Measurements from ENCODE around the gene LIX1L. TPM values are rescaled to one million over a fixed set of nuclear protein-coding genes. Genes with fewer than 3 reads are reported as not detected.

LIX1L gene
- polyA plus RNA-seq, 1 donor (not counting 4 experiments of a cell fraction or from before 2014, with no cell fraction given) = 20.0 TPM

DNA sequence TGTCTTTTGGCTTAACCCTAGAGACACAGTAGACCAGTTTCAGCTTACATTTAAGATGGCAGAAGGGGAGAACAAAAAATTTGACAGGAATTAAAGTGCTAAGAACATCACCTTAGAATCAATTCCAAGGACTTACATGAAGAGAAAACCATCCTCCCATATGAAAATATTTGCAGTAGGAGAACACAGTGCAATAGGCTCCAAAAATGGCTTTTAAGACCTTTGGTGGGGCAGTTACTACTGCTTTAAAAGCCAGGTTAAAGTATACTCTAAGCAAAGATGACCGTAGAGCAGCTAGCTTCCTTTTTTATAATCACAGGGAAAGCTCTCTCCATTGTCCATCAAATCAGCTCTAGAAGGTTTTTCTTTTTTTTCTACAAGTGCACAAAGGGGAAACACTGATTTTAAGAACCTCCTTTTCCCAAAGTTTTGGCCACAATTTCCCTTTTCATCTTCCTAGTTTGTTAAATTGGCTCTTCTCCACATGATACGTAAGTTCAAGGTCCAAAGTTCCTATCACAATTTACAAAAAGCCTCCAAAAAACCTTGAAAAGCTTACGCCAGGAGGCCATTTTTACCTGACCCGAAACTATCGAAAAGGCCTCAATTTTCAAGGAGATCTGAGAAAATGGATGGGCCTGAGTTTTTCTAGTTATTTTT, 35.3 kb upstream of the LIX1L start:
- no peak for FAIRE-seq
- H3K4me1 ChIP-seq (ENCODE audit: control insufficient read depth, extremely low read depth, insufficient read depth, low read length) = peaks cover 33% of the 10 kb centered on the region
- dilution Hi-C loops (cut with MboI; ENCODE audit: extremely low pct_ligation_motif_present, low sequenced_read_pairs) = no loop called here
- H4K20me1 ChIP-seq (ENCODE audit: control insufficient read depth, extremely low read depth, insufficient read depth, low read length) = no peaks in the 10 kb centered on the region
- peaks cover 8% of the 10 kb centered on the region for H3K79me2 ChIP-seq (ENCODE audit: control insufficient read depth, insufficient read depth, low read length)
- H3K9me3 ChIP-seq (ENCODE audit: control insufficient read depth, low read depth, low read length) = no peaks in the 10 kb centered on the region
- no peaks in the 10 kb centered on the region for H3K9me1 ChIP-seq (ENCODE audit: control insufficient read depth, extremely low read depth, insufficient read depth, low read length)
- peak overlapping the region; percentile 97 for H3K4me2 ChIP-seq (ENCODE audit: control insufficient read depth, extremely low read depth, insufficient read depth, low read depth, low read length)
- H3K9ac ChIP-seq (ENCODE audit: control insufficient read depth, extremely low read depth, insufficient read depth, low read length) = no peak overlapping the region
- TF ChIP-seq EZH2 (IDR thresholded peaks at IDR 0.05; ENCODE audit: low read length) (no peak), CTCF (optimal IDR thresholded peaks at IDR 0.05 in 1 of 3, IDR thresholded peaks at IDR 0.05 in 1 of 3, conservative IDR thresholded peaks at IDR 0.05 in 1 of 3; ENCODE audit: extremely low read depth in 1 of 3, insufficient read depth in 2 of 3, low read length in 3 of 3) (no peak)
- DNase-seq (ENCODE audit: low read depth, low spot score) = no peak
- no peak overlapping the region for H3K4me3 ChIP-seq (ENCODE audit: control insufficient read depth in 2 of 3, extremely low read depth in 1 of 3, insufficient read depth in 2 of 3, low read depth in 1 of 3, low read length in 3 of 3)
- no peaks in the 10 kb centered on the region for H3K27me3 ChIP-seq (ENCODE audit: control insufficient read depth, extremely low read depth, insufficient read depth, low read length)
- H2AFZ ChIP-seq (ENCODE audit: control insufficient read depth, low read length) = no peak overlapping the region
- no peak overlapping the region for H3K27ac ChIP-seq (ENCODE audit: control insufficient read depth, insufficient read depth, low read length)
- H3K36me3 ChIP-seq (ENCODE audit: control insufficient read depth in 2 of 2, extremely low read depth in 1 of 2, insufficient read depth in 2 of 2, low read length in 2 of 2) = peaks cover 13 to 18% of the 10 kb centered on the region in 2 experiments

GRCh38 chr1:145992502-145992936, 34.7 kb upstream of the LIX1L start:
- Histone ChIP-seq H3K4me1 (ENCODE audit: control insufficient read depth, extremely low read depth, insufficient read depth, low read length) (peaks cover 27% of the 10 kb centered on the region), H3K9me3 (ENCODE audit: control insufficient read depth, low read depth, low read length) (no peaks in the 10 kb centered on the region), H3K27ac (ENCODE audit: control insufficient read depth, insufficient read depth, low read length) (no peak overlapping the region), H3K36me3 (ENCODE audit: control insufficient read depth in 2 of 2, extremely low read depth in 1 of 2, insufficient read depth in 2 of 2, low read length in 2 of 2) (peaks cover 13 to 18% of the 10 kb centered on the region in 2 experiments), H3K4me3 (ENCODE audit: control insufficient read depth in 2 of 3, extremely low read depth in 1 of 3, insufficient read depth in 2 of 3, low read depth in 1 of 3, low read length in 3 of 3) (no peak overlapping the region), H3K4me2 (ENCODE audit: control insufficient read depth, extremely low read depth, insufficient read depth, low read depth, low read length) (no peak overlapping the region), H3K9me1 (ENCODE audit: control insufficient read depth, extremely low read depth, insufficient read depth, low read length) (no peaks in the 10 kb centered on the region), H2AFZ (ENCODE audit: control insufficient read depth, low read length) (no peak overlapping the region), H3K27me3 (ENCODE audit: control insufficient read depth, extremely low read depth, insufficient read depth, low read length) (no peaks in the 10 kb centered on the region), H3K9ac (ENCODE audit: control insufficient read depth, extremely low read depth, insufficient read depth, low read length) (no peak overlapping the region), H4K20me1 (ENCODE audit: control insufficient read depth, extremely low read depth, insufficient read depth, low read length) (no peaks in the 10 kb centered on the region), H3K79me2 (ENCODE audit: control insufficient read depth, insufficient read depth, low read length) (peaks cover 8% of the 10 kb centered on the region)
- DNase-seq (ENCODE audit: low read depth, low spot score) = no peak
- TF ChIP-seq CTCF (optimal IDR thresholded peaks at IDR 0.05 in 1 of 3, IDR thresholded peaks at IDR 0.05 in 1 of 3, conservative IDR thresholded peaks at IDR 0.05 in 1 of 3; ENCODE audit: extremely low read depth in 1 of 3, insufficient read depth in 2 of 3, low read length in 3 of 3) (no peak), EZH2 (IDR thresholded peaks at IDR 0.05; ENCODE audit: low read length) (no peak)
- dilution Hi-C loops (cut with MboI; ENCODE audit: extremely low pct_ligation_motif_present, low sequenced_read_pairs) = no loop called here
- FAIRE-seq = no peak
